Hematopoietic multipotent progenitor cell (in vitro differentiated cells): ENCODE results near the gene NEUROG1. TPM values are rescaled to one million over a fixed set of nuclear protein-coding genes. Genes with fewer than 3 reads are reported as not detected.

Experiments used
- total RNA-seq: library from RNA; depleted of rRNA; stranded (reverse); fragments of >200 nt; gene quantifications from one replicate; pipeline ENCODE4 v1.2.3, GENCODE V29; 2012

NEUROG1 gene
- total RNA-seq, 1 donor = not detected

Other genes with a start within 250 kb of the NEUROG1 start
- 694 TPM for gene MACROH2A1, start 136.7 kb downstream of the NEUROG1 start, total RNA-seq
- under 0.01 TPM for gene DCANP1, start 88.6 kb downstream of the NEUROG1 start, total RNA-seq
- under 0.01 TPM for gene TIFAB, start 83.6 kb downstream of the NEUROG1 start, total RNA-seq
- gene CXCL14, start 43.0 kb upstream of the NEUROG1 start, total RNA-seq = under 0.01 TPM